ENCODE measurements around the gene QKI. TPM values are rescaled to one million over a fixed set of nuclear protein-coding genes. Genes with fewer than 3 reads are reported as not detected.

The QKI gene
- total RNA-seq, 1 donor from 2014 or later = 290 TPM

GRCh38 chr6:163605385-163606097 is 191.0 kb downstream of the QKI start:
- Mint-ChIP-seq H3K27me3 (ENCODE audit: unreplicated experiment) (peaks cover 7% of the 10 kb centered on the region), H3K27ac (ENCODE audit: unreplicated experiment) (no peak overlapping the region), H3K4me1 (ENCODE audit: unreplicated experiment) (no peaks in the 10 kb centered on the region), H3K36me3 (ENCODE audit: unreplicated experiment) (no peaks in the 10 kb centered on the region), H3K4me3 (ENCODE audit: unreplicated experiment) (no peak overlapping the region), H3K9me3 (ENCODE audit: unreplicated experiment) (no peaks in the 10 kb centered on the region)
- TF ChIP-seq CTCF (IDR thresholded peaks at IDR 0.05) = no peak
- DNase-seq (ENCODE audit: extremely low spot score, unreplicated experiment) = no peak

GRCh38 chr6:163607792-163608191 is 193.3 kb downstream of the QKI start:
- Mint-ChIP-seq H3K4me3 (ENCODE audit: unreplicated experiment) (no peak overlapping the region), H3K27me3 (ENCODE audit: unreplicated experiment) (peaks cover 7% of the 10 kb centered on the region), H3K36me3 (ENCODE audit: unreplicated experiment) (no peaks in the 10 kb centered on the region), H3K27ac (ENCODE audit: unreplicated experiment) (no peak overlapping the region), H3K4me1 (ENCODE audit: unreplicated experiment) (no peaks in the 10 kb centered on the region), H3K9me3 (ENCODE audit: unreplicated experiment) (no peaks in the 10 kb centered on the region)
- DNase-seq (ENCODE audit: extremely low spot score, unreplicated experiment) = peak; percentile 71
- TF ChIP-seq CTCF (IDR thresholded peaks at IDR 0.05) = no peak

GRCh38 chr6:163608204-163608644 is 193.7 kb downstream of the QKI start:
- no peak overlapping the region for H3K4me3 Mint-ChIP-seq (ENCODE audit: unreplicated experiment)
- no peak for DNase-seq (ENCODE audit: extremely low spot score, unreplicated experiment)
- no peak for TF ChIP-seq CTCF (IDR thresholded peaks at IDR 0.05)
- H3K9me3 Mint-ChIP-seq (ENCODE audit: unreplicated experiment) = no peaks in the 10 kb centered on the region
- no peak overlapping the region for H3K27ac Mint-ChIP-seq (ENCODE audit: unreplicated experiment)
- no peaks in the 10 kb centered on the region for H3K36me3 Mint-ChIP-seq (ENCODE audit: unreplicated experiment)
- no peaks in the 10 kb centered on the region for H3K4me1 Mint-ChIP-seq (ENCODE audit: unreplicated experiment)
- H3K27me3 Mint-ChIP-seq (ENCODE audit: unreplicated experiment) = peaks cover 3% of the 10 kb centered on the region

- Mint-ChIP-seq H3K4me1 (ENCODE audit: unreplicated experiment) (no peaks in the 10 kb centered on the region), H3K36me3 (ENCODE audit: unreplicated experiment) (no peaks in the 10 kb centered on the region), H3K4me3 (ENCODE audit: unreplicated experiment) (no peak overlapping the region), H3K27ac (ENCODE audit: unreplicated experiment) (no peak overlapping the region), H3K9me3 (ENCODE audit: unreplicated experiment) (no peaks in the 10 kb centered on the region), H3K27me3 (ENCODE audit: unreplicated experiment) (no peaks in the 10 kb centered on the region)
- TF ChIP-seq CTCF (IDR thresholded peaks at IDR 0.05) = no peak
- DNase-seq (ENCODE audit: extremely low spot score, unreplicated experiment) = peak; percentile 71
Observed at GRCh38 chr6:163612200-163612599, 197.7 kb downstream of the QKI start.

GRCh38 chr6:163613025-163613424 is 198.5 kb downstream of the QKI start:
- peak; percentile 25 for DNase-seq (ENCODE audit: extremely low spot score, unreplicated experiment)
- Mint-ChIP-seq H3K9me3 (ENCODE audit: unreplicated experiment) (no peaks in the 10 kb centered on the region), H3K27me3 (ENCODE audit: unreplicated experiment) (no peaks in the 10 kb centered on the region), H3K4me3 (ENCODE audit: unreplicated experiment) (no peak overlapping the region), H3K4me1 (ENCODE audit: unreplicated experiment) (no peaks in the 10 kb centered on the region), H3K27ac (ENCODE audit: unreplicated experiment) (no peak overlapping the region), H3K36me3 (ENCODE audit: unreplicated experiment) (no peaks in the 10 kb centered on the region)
- TF ChIP-seq CTCF (IDR thresholded peaks at IDR 0.05) = no peak

Measured in osteocyte (in vitro differentiated cells).